Measurements from ENCODE around the gene NANOS3. TPM values are rescaled to one million over a fixed set of nuclear protein-coding genes. Genes with fewer than 3 reads are reported as not detected.

NANOS3 gene
- total and polyA plus RNA-seq, 4 donors: not detected

- WGBS: 82% methylated on average over 9 of the region's 9 CpGs
Measured at GRCh38 chr19:13892870-13893269, 15.9 kb downstream of the NANOS3 start.

More at GRCh38 chr19:13892870-13893269, 15.9 kb downstream of the NANOS3 start:
- no peaks in the 10 kb centered on the region for H3K36me3 ChIP-seq (ENCODE audit: control insufficient read depth in 4 of 4, insufficient read depth in 3 of 4, low read depth in 1 of 4, low read length in 3 of 4)
- H3K4me1 ChIP-seq (ENCODE audit: control insufficient read depth in 4 of 4, insufficient read depth in 4 of 4, low read length in 3 of 4): no peaks in the 10 kb centered on the region
- H3K27me3 ChIP-seq (ENCODE audit: control insufficient read depth in 4 of 4, insufficient read depth in 4 of 4, low read length in 3 of 4): no peaks in the 10 kb centered on the region
- DNase-seq (ENCODE audit: low spot score): no peak
- no peak overlapping the region for H3K4me3 ChIP-seq (ENCODE audit: low read depth in 1 of 3, low read length in 3 of 3)
- no peak overlapping the region for H3K9ac ChIP-seq (ENCODE audit: low read depth in 1 of 2, low read length in 2 of 2)
- no peaks in the 10 kb centered on the region for H3K9me3 ChIP-seq (ENCODE audit: control insufficient read depth in 4 of 4, low read length in 3 of 4)
- no peak overlapping the region for H3K27ac ChIP-seq (ENCODE audit: low read depth in 1 of 2, low read length in 2 of 2)
- TF ChIP-seq, protein P1, sequence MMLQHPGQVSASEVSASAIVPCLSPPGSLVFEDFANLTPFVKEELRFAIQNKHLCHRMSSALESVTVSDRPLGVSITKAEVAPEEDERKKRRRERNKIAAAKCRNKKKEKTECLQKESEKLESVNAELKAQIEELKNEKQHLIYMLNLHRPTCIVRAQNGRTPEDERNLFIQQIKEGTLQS (IDR thresholded peaks at IDR 0.05): no peak
- TF ChIP-seq HNF4A (conservative IDR thresholded peaks at IDR 0.05) (no peak), GABPA (IDR thresholded peaks at IDR 0.05 in 1 of 2, conservative IDR thresholded peaks at IDR 0.05 in 1 of 2) (no peak), EGR1 (IDR thresholded peaks at IDR 0.05; ENCODE audit: low read depth in 2 of 2) (no peak), SP1 (IDR thresholded peaks at IDR 0.05) (no peak), REST (IDR thresholded peaks at IDR 0.05) (no peak), FOXA2 (IDR thresholded peaks at IDR 0.05) (no peak), TAF1 (conservative IDR thresholded peaks at IDR 0.05) (no peak), HNF4G (IDR thresholded peaks at IDR 0.05) (no peak), RXRA (IDR thresholded peaks at IDR 0.05) (no peak), RAD21 (IDR thresholded peaks at IDR 0.05) (no peak), JUND (IDR thresholded peaks at IDR 0.05) (no peak), NR2F2 (IDR thresholded peaks at IDR 0.05) (no peak), FOXA1 (IDR thresholded peaks at IDR 0.05) (no peak), YY1 (IDR thresholded peaks at IDR 0.05) (no peak)
- TF ChIP-seq, protein P2, sequence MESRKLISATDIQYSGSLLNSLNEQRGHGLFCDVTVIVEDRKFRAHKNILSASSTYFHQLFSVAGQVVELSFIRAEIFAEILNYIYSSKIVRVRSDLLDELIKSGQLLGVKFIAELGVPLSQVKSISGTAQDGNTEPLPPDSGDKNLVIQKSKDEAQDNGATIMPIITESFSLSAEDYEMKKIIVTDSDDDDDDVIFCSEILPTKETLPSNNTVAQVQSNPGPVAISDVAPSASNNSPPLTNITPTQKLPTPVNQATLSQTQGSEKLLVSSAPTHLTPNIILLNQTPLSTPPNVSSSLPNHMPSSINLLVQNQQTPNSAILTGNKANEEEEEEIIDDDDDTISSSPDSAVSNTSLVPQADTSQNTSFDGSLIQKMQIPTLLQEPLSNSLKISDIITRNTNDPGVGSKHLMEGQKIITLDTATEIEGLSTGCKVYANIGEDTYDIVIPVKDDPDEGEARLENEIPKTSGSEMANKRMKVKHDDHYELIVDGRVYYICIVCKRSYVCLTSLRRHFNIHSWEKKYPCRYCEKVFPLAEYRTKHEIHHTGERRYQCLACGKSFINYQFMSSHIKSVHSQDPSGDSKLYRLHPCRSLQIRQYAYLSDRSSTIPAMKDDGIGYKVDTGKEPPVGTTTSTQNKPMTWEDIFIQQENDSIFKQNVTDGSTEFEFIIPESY (IDR thresholded peaks at IDR 0.05): no peak
- TF ChIP-seq, protein P3, sequence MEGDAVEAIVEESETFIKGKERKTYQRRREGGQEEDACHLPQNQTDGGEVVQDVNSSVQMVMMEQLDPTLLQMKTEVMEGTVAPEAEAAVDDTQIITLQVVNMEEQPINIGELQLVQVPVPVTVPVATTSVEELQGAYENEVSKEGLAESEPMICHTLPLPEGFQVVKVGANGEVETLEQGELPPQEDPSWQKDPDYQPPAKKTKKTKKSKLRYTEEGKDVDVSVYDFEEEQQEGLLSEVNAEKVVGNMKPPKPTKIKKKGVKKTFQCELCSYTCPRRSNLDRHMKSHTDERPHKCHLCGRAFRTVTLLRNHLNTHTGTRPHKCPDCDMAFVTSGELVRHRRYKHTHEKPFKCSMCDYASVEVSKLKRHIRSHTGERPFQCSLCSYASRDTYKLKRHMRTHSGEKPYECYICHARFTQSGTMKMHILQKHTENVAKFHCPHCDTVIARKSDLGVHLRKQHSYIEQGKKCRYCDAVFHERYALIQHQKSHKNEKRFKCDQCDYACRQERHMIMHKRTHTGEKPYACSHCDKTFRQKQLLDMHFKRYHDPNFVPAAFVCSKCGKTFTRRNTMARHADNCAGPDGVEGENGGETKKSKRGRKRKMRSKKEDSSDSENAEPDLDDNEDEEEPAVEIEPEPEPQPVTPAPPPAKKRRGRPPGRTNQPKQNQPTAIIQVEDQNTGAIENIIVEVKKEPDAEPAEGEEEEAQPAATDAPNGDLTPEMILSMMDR (IDR thresholded peaks at IDR 0.05; ENCODE audit: low read depth, low read length, missing input control): no peak
- TF ChIP-seq, protein P4, sequence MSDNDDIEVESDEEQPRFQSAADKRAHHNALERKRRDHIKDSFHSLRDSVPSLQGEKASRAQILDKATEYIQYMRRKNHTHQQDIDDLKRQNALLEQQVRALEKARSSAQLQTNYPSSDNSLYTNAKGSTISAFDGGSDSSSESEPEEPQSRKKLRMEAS (IDR thresholded peaks at IDR 0.05): no peak

Data from liver (tissue), 9 donors.